IPS-20b (cell line): Measurements from ENCODE around the gene PYROXD2.

Experiments
- H3K27ac ChIP-seq: one replicate; pipeline ENCODE4 v1.5.1; 2013; ENCODE audit warnings: low read length
- H3K27me3 ChIP-seq: 2 replicates; pipeline ENCODE4 v1.6.1; 2013; ENCODE audit warnings: mild to moderate bottlenecking, low read length, inconsistent platforms; ENCODE audit not compliant: insufficient read depth
- H3K36me3 ChIP-seq: 2 replicates; pipeline ENCODE4 v1.6.1; 2013; ENCODE audit warnings: low read depth, mild to moderate bottlenecking, inconsistent platforms, low read length, moderate library complexity; ENCODE audit not compliant: insufficient read depth
- H3K4me1 ChIP-seq: 2 replicates; pipeline ENCODE4 v1.6.1; 2013; ENCODE audit warnings: mild to moderate bottlenecking, control low read depth, inconsistent platforms, low read length, moderate library complexity; ENCODE audit not compliant: insufficient read depth
- H3K4me3 ChIP-seq: 2 replicates; pipeline ENCODE4 v1.5.1; 2013; ENCODE audit warnings: mild to moderate bottlenecking, low read length, inconsistent platforms
- H3K9ac ChIP-seq: 2 replicates; pipeline ENCODE4 v1.6.1; 2013; ENCODE audit warnings: low read depth, mild to moderate bottlenecking, inconsistent platforms, low read length, moderate library complexity
- H3K9me3 ChIP-seq: 2 replicates; pipeline ENCODE4 v1.6.1; 2013; ENCODE audit warnings: mild to moderate bottlenecking, low read depth, low read length, inconsistent platforms; ENCODE audit not compliant: insufficient read depth

PYROXD2 gene

DNA sequence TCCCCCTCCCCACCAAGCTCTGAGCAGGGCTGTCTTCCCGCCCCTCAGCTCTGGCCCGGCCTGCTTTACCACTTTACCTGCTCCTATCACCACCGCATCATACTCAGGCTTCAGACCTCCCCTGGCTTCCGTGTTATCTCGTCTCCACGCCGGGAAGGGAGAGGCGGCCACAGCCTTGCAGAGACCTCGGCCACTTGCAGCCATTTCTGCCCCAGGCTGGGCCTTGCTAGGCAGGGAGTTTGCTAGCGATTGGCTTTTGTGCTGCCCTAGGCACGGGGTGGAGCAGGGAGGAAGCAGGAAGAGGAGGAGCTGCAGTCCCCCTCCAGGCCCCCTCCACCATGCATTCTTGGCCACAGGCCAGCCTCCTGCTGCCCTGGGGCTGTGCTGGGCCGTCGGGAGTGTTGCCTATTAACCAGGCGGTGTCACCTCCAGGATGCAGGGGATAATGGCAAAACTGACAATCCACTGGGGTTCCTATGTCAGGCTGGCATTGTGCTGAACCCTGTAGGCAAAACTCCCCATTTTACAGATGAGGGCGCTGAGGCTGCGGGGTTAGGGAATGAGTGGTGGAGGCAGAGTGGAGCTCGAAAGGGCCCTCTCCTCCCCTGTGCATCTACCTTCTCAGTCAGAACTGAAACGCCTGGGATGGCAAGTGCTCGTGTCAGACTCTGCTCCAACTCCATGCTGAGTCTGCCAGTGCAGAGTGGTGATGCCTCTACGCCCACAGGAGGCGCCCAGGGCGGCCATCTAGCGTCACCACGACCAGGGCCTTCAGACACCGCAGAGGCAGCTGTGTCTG lies at the start of gene PYROXD2:
TSS of gene PYROXD2 (minus strand) at position 251 of the 799 bp plus-strand sequence. CDS start at position 204, 47 bp downstream.
- H3K9me3 ChIP-seq = no peaks in the 10 kb centered on the region
- H3K27me3 ChIP-seq = no peaks in the 10 kb centered on the region
- H3K4me1 ChIP-seq = peaks cover 11% of the 10 kb centered on the region
- H3K36me3 ChIP-seq = no peaks in the 10 kb centered on the region; the same call in 1 of the 2 replicates
- H3K9ac ChIP-seq = peak within 1 kb of the TSS; percentile 82
- H3K4me3 ChIP-seq = peak within 1 kb of the TSS; percentile 72
- peak within 1 kb of the TSS; percentile 52 for H3K27ac ChIP-seq

DNA sequence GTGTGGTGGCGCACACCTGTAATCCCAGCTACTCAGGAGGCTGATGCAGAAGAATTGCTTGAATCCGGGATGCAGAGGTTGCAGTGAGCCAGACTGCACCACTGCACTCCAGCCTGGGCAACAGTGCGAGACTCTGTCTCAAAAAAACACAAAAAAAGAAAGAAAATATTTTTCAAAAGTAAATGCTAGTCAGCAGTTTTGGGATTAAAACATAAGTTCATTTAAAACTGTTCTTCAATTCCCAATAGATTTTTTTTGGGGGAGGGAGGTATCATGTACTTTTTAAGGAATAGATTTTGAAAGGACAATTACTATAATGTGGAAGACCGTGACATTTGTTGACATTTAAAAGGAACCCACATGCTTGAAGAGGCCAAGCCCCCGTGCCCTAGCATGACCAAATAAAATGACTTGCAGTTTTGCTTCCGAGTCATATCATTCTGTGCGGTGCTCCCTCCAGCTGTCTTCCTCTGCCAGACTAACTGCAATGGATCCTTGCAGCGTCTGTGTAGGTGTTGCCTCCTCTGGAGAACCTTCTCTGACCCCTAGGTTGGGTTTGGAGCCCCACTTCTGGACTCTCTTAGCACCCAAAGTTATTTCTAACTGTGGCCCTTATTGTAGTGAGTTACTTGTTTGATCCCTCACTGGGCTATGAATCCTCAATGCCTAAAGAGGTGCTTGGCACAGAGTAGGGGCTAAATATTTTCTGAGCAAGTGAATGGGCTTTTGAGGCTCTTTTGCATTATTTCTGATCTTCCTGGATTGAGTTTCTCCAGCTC lies 49.2 kb upstream of the PYROXD2 start:
- Histone ChIP-seq H3K9ac (no peak overlapping the region), H3K4me3 (no peak overlapping the region), H3K9me3 (no peaks in the 10 kb centered on the region), H3K27me3 (peaks cover 14% of the 10 kb centered on the region), H3K27ac (no peak overlapping the region), H3K4me1 (peaks cover 5% of the 10 kb centered on the region; the same call in 1 of the 2 replicates), H3K36me3 (no peaks in the 10 kb centered on the region)

DNA sequence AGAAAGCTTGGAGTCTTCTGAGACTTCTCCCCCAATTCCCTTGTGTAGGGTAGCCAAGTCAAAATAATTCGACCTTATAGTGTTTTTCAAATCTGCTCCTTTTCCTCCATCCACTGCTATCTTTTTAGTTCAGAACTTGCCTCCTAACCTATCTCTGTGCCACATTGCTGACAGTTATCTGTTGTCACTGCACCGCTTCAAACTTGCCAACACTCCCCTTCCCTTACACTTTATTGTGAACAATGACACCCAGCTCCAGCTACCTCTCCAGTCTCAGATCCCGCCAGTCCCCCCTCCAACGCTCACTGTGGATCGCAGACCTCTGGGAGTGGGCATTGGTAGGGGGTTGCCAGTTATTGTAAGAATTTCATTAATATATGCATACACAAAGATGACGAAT lies 48.0 kb upstream of the PYROXD2 start:
- Histone ChIP-seq H3K9me3 (no peaks in the 10 kb centered on the region), H3K36me3 (no peaks in the 10 kb centered on the region), H3K27me3 (peaks cover 3% of the 10 kb centered on the region), H3K27ac (no peak overlapping the region), H3K4me1 (peaks cover 5% of the 10 kb centered on the region; the same call in 1 of the 2 replicates), H3K9ac (no peak overlapping the region), H3K4me3 (no peak overlapping the region)

DNA sequence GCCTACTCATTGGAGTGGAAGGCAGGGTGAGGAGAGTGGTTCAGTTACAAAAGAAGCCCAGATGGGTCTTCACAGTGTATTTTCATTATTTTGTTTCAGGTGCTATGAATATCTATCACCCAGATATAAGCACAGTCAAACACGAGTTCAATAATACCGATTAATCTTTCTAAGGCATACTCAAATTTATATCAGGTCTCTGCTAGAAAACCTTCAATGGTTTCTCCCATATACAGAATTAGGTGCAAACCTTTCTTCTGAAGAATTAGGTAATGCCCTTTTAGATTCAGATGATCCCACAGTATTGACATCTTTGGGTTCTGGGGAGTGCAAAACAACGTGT lies 46.5 kb upstream of the PYROXD2 start:
- peaks cover 12% of the 10 kb centered on the region; the same call in 1 of the 2 replicates for H3K4me1 ChIP-seq
- no peaks in the 10 kb centered on the region for H3K9me3 ChIP-seq
- no peak overlapping the region for H3K9ac ChIP-seq
- H3K27ac ChIP-seq = no peak overlapping the region
- H3K4me3 ChIP-seq = no peak overlapping the region
- H3K27me3 ChIP-seq = no peaks in the 10 kb centered on the region
- H3K36me3 ChIP-seq = no peaks in the 10 kb centered on the region

DNA sequence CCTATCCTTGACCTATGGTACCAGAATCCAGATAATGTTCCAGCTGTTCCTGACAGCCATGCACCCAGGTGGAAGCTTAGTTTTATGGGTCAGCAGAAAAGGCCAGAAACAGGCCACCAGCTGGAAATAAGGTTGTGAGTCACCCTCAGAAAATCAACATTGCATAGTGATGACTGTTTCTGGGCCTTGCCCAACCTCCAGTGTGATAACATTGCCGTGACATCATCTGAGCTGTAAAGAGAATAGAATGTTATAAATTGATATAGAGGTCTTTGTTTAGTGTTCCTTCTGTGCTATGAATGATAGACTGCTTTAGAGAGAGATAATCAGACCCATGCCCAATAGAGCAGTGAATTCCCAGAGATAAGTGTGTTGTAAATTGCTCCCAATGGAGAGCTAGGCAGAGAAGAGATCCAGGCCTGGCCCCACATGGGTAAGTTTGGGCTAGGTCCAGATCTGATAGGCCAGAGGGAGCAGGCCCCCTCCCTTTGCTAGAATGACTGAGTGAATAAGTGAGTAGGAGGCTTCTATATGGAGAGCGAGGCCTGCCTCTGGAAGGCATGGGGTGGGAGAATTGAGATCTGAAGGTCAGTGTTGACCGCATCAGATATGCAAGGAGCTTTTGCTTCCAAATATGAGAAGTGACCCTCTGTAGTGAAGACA lies 46.0 kb upstream of the PYROXD2 start:
- Histone ChIP-seq H3K27me3 (no peaks in the 10 kb centered on the region), H3K9ac (no peak overlapping the region), H3K27ac (no peak overlapping the region)

DNA sequence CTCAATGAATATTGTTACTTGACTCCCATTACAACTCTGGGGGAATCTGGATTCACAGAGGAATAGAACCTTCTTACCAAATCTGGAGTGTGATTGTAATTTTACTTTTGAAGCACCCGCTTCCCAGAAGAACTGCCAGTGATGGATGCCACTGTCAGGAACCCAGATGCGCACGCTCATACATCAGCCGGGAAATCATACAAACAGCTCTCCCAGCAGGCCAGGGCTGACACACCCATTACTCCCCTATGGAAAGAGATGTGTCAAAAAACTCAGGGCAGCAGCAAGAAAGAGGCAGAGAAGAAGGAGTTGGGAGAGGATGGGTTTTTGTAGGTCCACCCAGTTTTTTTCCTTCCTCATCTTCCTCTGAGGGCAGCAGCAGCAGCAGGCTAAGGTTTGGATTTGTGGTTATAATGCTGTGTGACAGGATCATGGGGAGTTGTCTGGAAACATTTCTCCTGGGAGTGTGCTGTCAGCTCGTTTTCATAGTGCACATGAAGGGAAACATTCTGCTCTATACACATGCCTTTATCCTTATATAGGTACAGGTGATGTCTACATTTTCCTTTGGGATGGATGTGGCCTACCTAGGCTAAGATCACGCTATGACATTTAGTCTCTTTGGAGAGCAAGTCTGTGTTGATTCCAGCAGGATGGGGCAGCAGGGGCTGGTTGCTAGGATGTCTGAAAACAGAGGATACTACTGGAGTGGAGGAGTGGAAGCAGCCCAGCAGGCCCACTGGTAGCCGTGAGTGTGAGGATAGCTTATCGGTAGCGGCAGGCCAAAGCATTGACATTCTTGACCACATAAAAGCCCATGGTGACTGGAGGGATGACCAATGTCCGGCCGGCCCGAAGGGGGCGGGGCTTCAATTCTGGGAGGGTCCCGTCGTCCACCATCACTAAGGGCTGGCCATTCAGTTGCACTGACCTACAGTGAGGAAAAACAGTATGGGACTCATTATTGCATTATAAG lies 44.1 kb upstream of the PYROXD2 start:
- Histone ChIP-seq H3K27ac (no peak overlapping the region), H3K9ac (no peak overlapping the region), H3K4me3 (no peak overlapping the region), H3K9me3 (no peaks in the 10 kb centered on the region), H3K27me3 (no peaks in the 10 kb centered on the region), H3K4me1 (peaks cover 15% of the 10 kb centered on the region; the same call in 1 of the 2 replicates), H3K36me3 (no peaks in the 10 kb centered on the region)

More for the DNA sequence above, 46.0 kb upstream of the PYROXD2 start:
- H3K9me3 ChIP-seq = no peaks in the 10 kb centered on the region
- no peak overlapping the region for H3K4me3 ChIP-seq
- no peaks in the 10 kb centered on the region for H3K36me3 ChIP-seq
- peaks cover 15% of the 10 kb centered on the region; the same call in 1 of the 2 replicates for H3K4me1 ChIP-seq

DNA sequence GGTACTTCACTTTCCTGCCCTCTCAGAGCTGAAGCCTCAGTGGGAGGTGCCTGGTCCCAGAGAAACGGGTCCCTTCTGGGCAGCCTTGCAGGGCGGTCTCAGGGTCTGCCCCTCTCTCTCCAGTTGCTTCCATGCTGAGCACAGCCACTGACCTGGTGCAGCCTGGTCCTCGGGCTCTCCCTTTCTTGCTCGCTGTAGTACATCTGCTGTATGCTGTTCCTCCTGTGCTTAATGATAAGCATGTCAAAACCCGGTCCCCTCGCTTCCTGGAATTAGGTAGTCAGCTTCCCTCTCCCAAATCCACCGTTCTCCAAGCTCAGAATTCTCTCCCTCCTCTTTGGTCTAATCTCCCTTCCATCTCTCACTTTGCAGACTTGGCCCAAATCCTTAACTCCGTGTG lies 42.7 kb upstream of the PYROXD2 start:
- Histone ChIP-seq H3K9me3 (no peaks in the 10 kb centered on the region), H3K27me3 (no peaks in the 10 kb centered on the region), H3K36me3 (no peaks in the 10 kb centered on the region), H3K27ac (no peak overlapping the region), H3K4me1 (peaks cover 15% of the 10 kb centered on the region; the same call in 1 of the 2 replicates), H3K9ac (no peak overlapping the region), H3K4me3 (no peak overlapping the region)

DNA sequence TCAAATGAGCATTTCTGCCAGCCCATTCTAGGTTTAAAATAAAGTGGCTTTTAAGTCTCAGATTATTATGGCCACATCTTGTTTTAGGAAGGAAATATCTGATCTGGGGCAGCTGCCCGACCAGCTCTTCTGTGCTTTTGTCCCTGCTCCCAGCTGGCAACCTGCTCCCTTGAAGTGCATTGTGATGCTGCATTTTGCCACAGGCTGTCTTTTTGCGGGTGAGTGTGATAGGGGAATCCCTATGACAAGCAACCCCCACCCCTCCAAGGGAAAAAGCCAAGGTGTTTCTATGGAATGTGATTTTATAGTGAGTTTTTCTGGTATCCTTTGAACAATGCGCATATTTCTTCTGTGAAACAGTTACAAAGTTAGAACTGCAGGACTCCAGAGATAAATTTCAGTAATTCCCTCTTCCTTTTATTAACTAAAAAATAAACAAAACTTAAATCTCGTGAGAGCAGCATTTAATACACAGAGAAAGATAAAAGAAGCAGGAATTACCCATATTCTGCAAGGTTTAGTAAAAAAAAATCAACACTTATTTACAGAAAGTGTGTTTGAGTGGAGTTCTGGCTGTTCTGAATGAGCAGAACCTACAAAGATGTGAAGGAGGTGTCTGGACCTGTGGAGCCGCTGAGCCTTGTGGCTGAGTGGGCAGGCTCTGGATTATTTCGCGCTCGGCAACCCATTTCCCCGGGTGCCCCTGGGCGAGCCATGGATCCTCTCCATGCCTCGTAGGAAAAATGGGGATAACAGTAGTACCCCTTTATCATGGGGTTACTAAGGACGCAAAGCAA lies 41.9 kb upstream of the PYROXD2 start:
- H3K27ac ChIP-seq = no peak overlapping the region

DNA sequence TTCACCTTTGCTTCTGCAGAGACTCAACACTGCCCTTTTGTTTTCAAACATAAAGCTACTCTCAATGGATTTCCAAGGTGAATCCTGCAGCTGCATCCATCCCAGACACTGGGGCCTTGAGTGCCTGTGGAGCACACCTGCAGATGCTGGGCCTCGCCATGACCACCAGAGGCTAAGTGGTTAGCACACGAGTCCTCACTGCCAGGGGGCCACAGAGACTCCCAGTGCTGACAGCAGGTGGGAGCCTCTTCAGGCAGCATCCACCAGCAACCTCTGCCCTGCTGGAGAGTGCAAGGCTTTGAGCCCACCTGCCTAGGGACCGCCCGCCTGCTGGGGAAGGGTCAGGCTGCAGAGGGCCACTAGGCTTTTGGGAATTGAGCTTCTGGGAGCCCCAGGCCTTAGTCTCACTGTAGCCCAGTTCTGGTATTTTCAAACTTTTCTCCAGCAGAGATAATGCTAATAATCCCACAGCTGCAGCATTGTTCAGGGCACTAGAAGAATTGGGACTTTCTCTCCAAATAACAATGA lies 41.1 kb upstream of the PYROXD2 start:
- Histone ChIP-seq H3K4me1 (peaks cover 15% of the 10 kb centered on the region; the same call in 1 of the 2 replicates), H3K27me3 (no peaks in the 10 kb centered on the region), H3K9me3 (no peaks in the 10 kb centered on the region), H3K27ac (no peak overlapping the region), H3K9ac (no peak overlapping the region), H3K4me3 (no peak overlapping the region), H3K36me3 (no peaks in the 10 kb centered on the region)

More for the DNA sequence above, 41.9 kb upstream of the PYROXD2 start:
- no peaks in the 10 kb centered on the region for H3K36me3 ChIP-seq
- H3K4me1 ChIP-seq = peaks cover 15% of the 10 kb centered on the region; the same call in 1 of the 2 replicates
- H3K27me3 ChIP-seq = no peaks in the 10 kb centered on the region
- no peak overlapping the region for H3K9ac ChIP-seq
- H3K9me3 ChIP-seq = no peaks in the 10 kb centered on the region
- no peak overlapping the region; the same call in 1 of the 2 replicates for H3K4me3 ChIP-seq

DNA sequence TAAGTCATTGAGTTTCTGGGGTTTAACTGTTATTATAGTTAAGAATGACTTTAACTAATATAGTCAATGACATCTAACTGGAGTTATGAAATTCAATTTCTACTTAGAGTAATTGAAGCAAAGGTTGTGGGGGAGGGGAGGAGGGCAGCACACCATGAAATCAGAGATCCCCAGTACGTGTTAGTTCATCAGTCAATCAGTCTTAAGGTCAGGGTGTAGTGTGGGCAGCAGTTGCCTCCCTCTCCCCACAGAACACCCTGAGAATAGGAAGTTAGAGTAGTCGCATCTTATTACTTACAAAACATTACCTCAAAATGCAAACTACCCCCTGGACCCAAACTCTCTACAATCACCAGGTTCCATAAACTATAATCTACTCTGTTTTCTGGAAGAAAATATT lies 38.7 kb upstream of the PYROXD2 start:
- Histone ChIP-seq H3K4me1 (peaks cover 15% of the 10 kb centered on the region; the same call in 1 of the 2 replicates), H3K4me3 (no peak overlapping the region), H3K27ac (no peak overlapping the region), H3K9ac (no peak overlapping the region), H3K36me3 (no peaks in the 10 kb centered on the region), H3K9me3 (no peaks in the 10 kb centered on the region), H3K27me3 (no peaks in the 10 kb centered on the region)
